Upper lobe of left lung (tissue), 6 donors: ENCODE data around the gene VKORC1L1. TPM values are rescaled to one million over a fixed set of nuclear protein-coding genes. Genes with fewer than 3 reads are reported as not detected.

Experiments
- ATAC-seq, 2 donors: fragments of 200-7000 bp; cut with Tn5 transposase; one replicate each; pipeline ENCODE4 v1.9.1; 2022; ENCODE audit warnings: mild to moderate bottlenecking in 2 of 2, moderate library complexity in 2 of 2; ENCODE audit not compliant: low FRiP score in 2 of 2
- DNase-seq, 2 donors: peaks; one replicate each; pipeline ENCODE4 v3.0.0-alpha.2; 2019 to 2020
- H3K27ac ChIP-seq, 4 donors: fragments of 200-600 bp; sonication (generic); one replicate each; pipeline ENCODE4 v1.5.1; 2016 to 2019
- H3K27me3 ChIP-seq, 4 donors: fragments of 200-600 bp; sonication (generic); one replicate each; pipeline ENCODE4 v1.5.1; 2017 to 2019
- H3K36me3 ChIP-seq, 4 donors: fragments of 200-600 bp; sonication (generic); one replicate each; pipeline ENCODE4 v1.5.1; 2016 to 2019
- H3K4me1 ChIP-seq, 4 donors: fragments of 200-600 bp; sonication (generic); one replicate each; pipeline ENCODE4 v1.5.1; 2018 to 2019
- H3K4me3 ChIP-seq, 4 donors: fragments of 200-600 bp; sonication (generic); one replicate each; pipeline ENCODE4 v1.5.1; 2017 to 2019; ENCODE audit warnings: mild to moderate bottlenecking in 2 of 4, moderate library complexity in 1 of 4
- H3K9me3 ChIP-seq, 4 donors: fragments of 200-600 bp; sonication (generic); one replicate each; pipeline ENCODE4 v1.5.1; 2018 to 2019
- EP300 ChIP-seq, 4 donors: sonication (generic); formaldehyde crosslinking; IDR thresholded peaks; one replicate each; pipeline ENCODE4 v1.5.1; 2017; ENCODE audit warnings: antibody characterized with exemption in 4 of 4, control low read depth in 2 of 4
- POLR2A ChIP-seq, 4 donors: fragments of 450-650 bp; IDR thresholded peaks; one replicate each; pipeline ENCODE4 v1.5.1; 2016 to 2017; ENCODE audit warnings: antibody characterized with exemption in 4 of 4, mild to moderate bottlenecking in 2 of 4
- POLR2AphosphoS5 ChIP-seq, 2 donors: sonication (generic); formaldehyde crosslinking; IDR thresholded peaks; one replicate each; pipeline ENCODE4 v1.5.1; 2017; ENCODE audit warnings: antibody characterized with exemption in 2 of 2
- WGBS, 2 donors: methylation state at CpG; one replicate each; pipeline ENCODE4 v1.1.5; 2017 to 2018; 5-methylcytosine and 5-hydroxymethylcytosine counted together
- total RNA-seq, 6 donors: library from RNA; depleted of rRNA in 4 of 6; stranded (reverse); fragments of >200 nt in 4 of 6; gene quantifications; one replicate each; pipeline versions ENCODE4 v1.1.0 to v1.2.1, GENCODE V29; 2016 to 2021
- TF ChIP-seq, protein P1 (sequence below), 6 experiments: fragments of 450-650 bp in 4 of 6; fragments of 200-600 bp in 2 of 6; sonication (generic) in 2 of 6; IDR thresholded peaks; one replicate each; pipeline ENCODE4 v1.5.1; 2016 to 2019; ENCODE audit warnings: antibody characterized with exemption in 6 of 6
- donor health status: DM: no; HTN: no; CAD: no; lungs with moderate emphysema.
- donor health status: DM: no; HTN: yes; CAD: no; lungs with severe emphysema.

VKORC1L1 gene
- total RNA-seq, 6 donors from 2014 or later, result 14.7 to 49.1 (median 33.8) TPM

DNA sequence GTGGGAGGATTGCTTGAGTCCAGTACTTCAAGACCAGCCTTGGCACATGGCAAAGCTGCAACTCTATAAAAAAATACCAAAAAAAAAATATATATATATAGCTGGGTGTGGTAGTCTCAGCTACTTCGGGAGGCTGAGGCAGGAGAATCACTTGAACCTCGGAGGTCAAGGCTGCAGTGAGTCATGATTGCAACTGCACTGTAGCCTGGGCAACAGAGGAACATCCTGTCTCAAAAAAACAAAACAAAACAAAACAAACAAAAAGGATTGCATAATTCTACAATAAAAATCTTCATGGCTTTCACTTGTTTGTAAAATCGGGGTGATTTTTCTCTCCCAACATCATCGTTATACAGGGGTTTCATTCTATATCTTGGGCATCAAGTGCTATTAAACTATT, 74.0 kb downstream of the VKORC1L1 start:
- H3K27me3 ChIP-seq, result no peaks in the 10 kb centered on the region
- H3K4me1 ChIP-seq, result peaks cover 0 to 5% (median 2%) of the 10 kb centered on the region in 4 donors
- 57 to 63% methylated on average over 4 of the region's 4 CpGs for WGBS, 2 donors
- no peaks in the 10 kb centered on the region for H3K36me3 ChIP-seq
- no peak overlapping the region for H3K27ac ChIP-seq
- H3K4me3 ChIP-seq, result no peak overlapping the region
- no peaks in the 10 kb centered on the region for H3K9me3 ChIP-seq
- peak in 1 of 2 donors; percentile 55 for ATAC-seq
- no peak for TF ChIP-seq POLR2AphosphoS5 (IDR thresholded peaks at IDR 0.05)
- TF ChIP-seq, protein P1, sequence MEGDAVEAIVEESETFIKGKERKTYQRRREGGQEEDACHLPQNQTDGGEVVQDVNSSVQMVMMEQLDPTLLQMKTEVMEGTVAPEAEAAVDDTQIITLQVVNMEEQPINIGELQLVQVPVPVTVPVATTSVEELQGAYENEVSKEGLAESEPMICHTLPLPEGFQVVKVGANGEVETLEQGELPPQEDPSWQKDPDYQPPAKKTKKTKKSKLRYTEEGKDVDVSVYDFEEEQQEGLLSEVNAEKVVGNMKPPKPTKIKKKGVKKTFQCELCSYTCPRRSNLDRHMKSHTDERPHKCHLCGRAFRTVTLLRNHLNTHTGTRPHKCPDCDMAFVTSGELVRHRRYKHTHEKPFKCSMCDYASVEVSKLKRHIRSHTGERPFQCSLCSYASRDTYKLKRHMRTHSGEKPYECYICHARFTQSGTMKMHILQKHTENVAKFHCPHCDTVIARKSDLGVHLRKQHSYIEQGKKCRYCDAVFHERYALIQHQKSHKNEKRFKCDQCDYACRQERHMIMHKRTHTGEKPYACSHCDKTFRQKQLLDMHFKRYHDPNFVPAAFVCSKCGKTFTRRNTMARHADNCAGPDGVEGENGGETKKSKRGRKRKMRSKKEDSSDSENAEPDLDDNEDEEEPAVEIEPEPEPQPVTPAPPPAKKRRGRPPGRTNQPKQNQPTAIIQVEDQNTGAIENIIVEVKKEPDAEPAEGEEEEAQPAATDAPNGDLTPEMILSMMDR (IDR thresholded peaks at IDR 0.05), result no peak
- TF ChIP-seq EP300 (IDR thresholded peaks at IDR 0.05), result no peak
- no peak for TF ChIP-seq POLR2A (IDR thresholded peaks at IDR 0.05)
- DNase-seq, result no peak

DNA sequence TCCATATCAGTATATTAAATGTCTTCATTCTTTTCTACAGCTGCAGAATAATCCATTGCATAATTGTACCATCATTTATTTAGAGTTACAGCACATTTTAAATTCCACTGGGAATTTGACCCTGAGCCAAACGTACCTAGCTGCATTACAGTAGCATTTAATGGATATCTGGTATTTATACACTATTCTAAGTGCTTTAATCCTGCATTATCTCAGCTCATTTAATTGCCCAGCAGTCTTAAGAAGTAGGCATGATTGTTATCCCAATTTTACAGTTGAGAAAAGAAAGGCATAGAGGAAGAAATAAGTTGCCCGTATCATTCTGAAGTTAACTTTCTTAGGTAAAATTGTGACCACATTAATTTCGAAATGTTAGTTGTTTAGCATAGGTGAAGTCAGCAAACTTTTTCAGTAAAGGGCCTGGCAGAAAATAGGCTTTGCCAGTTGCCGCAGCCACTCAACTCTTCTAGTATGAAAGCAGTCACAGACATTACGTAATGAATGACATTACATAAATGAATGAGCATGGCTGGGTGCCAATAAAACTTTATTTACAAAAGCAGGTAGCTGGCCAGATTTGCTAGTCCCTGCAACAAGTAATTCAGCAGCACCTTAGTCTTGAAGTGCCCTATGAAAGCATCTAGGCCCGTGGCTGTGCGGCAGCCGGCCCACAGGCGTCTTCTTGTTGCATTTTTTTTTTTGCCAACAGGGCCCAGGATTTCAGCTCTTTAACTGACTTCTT, 79.1 kb downstream of the VKORC1L1 start:
- no peak overlapping the region for H3K4me3 ChIP-seq
- peak; percentile 32 to 60 for DNase-seq

DNA sequence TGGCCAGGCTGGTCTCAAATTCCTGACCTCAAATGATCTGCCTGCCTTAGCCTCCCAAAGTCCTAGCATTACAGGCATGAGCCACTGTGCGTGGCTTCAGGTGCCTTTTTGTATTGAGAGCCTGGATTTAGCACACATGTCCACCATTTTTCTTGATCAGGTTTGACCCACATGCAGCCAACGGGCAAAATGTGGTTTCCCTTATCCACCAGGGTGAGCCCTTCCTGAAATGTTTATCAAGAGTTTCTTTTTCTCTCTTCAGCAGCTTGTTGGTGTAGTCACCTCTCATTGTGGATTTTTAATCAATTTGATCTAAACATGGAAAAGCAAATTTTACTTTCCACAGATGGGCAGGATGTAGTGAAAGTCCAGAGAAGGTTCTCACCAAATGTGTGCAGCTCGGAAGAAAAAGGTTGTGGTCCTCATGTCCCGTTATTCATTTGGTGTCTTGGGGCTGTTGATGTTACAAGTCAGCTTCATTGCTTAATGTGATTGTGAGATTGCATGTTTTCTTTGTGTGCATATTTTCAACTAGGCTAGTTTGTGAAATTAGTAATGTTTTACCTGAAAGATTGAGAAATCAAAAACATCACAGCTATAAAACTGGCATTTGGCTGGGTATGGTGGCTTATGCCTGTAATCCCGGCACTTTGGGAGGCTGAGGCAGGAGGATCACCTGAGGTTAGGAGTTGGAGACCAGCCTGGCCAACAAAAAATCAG, 80.3 kb downstream of the VKORC1L1 start:
- H3K4me3 ChIP-seq, result no peak overlapping the region
- DNase-seq, result peak in 1 of 2 donors; percentile 8
- peaks cover 9 to 32% (median 18%) of the 10 kb centered on the region in 4 donors for H3K36me3 ChIP-seq
- no peaks in the 10 kb centered on the region for H3K4me1 ChIP-seq
- H3K27me3 ChIP-seq, result no peaks in the 10 kb centered on the region
- no peaks in the 10 kb centered on the region for H3K9me3 ChIP-seq
- no peak for ATAC-seq
- H3K27ac ChIP-seq, result no peak overlapping the region
- 90 to 91% methylated on average over 5 of the region's 5 CpGs for WGBS, 2 donors
- no peak for TF ChIP-seq POLR2A (IDR thresholded peaks at IDR 0.05)
- no peak for TF ChIP-seq EP300 (IDR thresholded peaks at IDR 0.05)
- TF ChIP-seq, protein P1 (IDR thresholded peaks at IDR 0.05), result no peak
- no peak for TF ChIP-seq POLR2AphosphoS5 (IDR thresholded peaks at IDR 0.05)

More for the DNA sequence above, 79.1 kb downstream of the VKORC1L1 start:
- ATAC-seq, result no peak
- Histone ChIP-seq H3K4me1 (peaks cover 0 to 2% (median under 1%) of the 10 kb centered on the region in 4 donors), H3K27ac (peak overlapping the region in 2 of 4 donors; percentile 21 to 25), H3K27me3 (no peaks in the 10 kb centered on the region), H3K9me3 (no peaks in the 10 kb centered on the region), H3K36me3 (peaks cover 9 to 28% (median 18%) of the 10 kb centered on the region in 4 donors)
- TF ChIP-seq, protein P1 (IDR thresholded peaks at IDR 0.05), result no peak
- no peak for TF ChIP-seq POLR2A (IDR thresholded peaks at IDR 0.05)
- 54 to 84% methylated on average over 9 of the region's 9 CpGs for WGBS, 2 donors

DNA sequence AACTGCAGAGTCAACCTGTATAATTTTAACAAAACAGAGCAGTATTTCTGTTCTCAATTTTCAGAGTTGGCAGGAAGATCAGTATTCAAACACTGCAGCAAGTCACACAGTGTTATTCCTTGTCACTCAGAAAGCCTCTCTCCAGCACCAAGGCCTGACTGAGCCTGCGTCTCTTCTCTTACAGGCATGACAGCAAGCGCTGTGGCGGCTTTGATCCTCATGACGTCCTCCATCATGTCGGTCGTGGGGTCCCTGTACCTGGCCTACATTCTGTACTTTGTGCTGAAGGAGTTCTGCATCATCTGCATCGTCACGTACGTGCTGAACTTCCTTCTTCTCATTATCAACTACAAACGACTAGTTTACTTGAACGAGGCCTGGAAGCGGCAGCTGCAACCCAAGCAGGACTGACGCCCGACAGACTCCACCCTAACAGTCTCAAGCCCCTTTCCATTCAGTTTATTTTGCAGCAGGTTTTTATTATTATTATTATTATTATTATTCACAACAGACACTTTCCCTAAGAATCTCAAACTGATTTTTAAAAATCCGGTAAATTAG, 81.1 kb downstream of the VKORC1L1 start:
- Histone ChIP-seq H3K9me3 (no peaks in the 10 kb centered on the region), H3K27ac (no peak overlapping the region), H3K4me1 (no peaks in the 10 kb centered on the region), H3K36me3 (peaks cover 15 to 39% (median 22%) of the 10 kb centered on the region in 4 donors), H3K27me3 (no peaks in the 10 kb centered on the region), H3K4me3 (no peak overlapping the region)
- ATAC-seq, result no peak
- peak in 1 of 2 donors; percentile 15 for DNase-seq
- TF ChIP-seq, protein P1 (IDR thresholded peaks at IDR 0.05), result no peak
- no peak for TF ChIP-seq EP300 (IDR thresholded peaks at IDR 0.05)
- 89 to 93% methylated on average over 15 of the region's 15 CpGs for WGBS, 2 donors
